Ascending aorta (tissue), 2 donors: ENCODE results near the gene PGBD5. TPM values are rescaled to one million over a fixed set of nuclear protein-coding genes. Genes with fewer than 3 reads are reported as not detected.

Experiments used
- DNase-seq, 2 donors: peaks; one replicate each; pipeline ENCODE4 v3.0.0-alpha.2; 2019; ENCODE audit warnings: low spot score in 2 of 2
- H3K27ac ChIP-seq, 2 donors: fragments of 200-600 bp; sonication (generic); one replicate each; pipeline ENCODE4 v1.5.1; 2016 to 2017; ENCODE audit warnings: mild to moderate bottlenecking in 1 of 2
- H3K27me3 ChIP-seq: fragments of 200-600 bp; sonication (generic); one replicate; pipeline ENCODE4 v1.5.1; 2017
- H3K36me3 ChIP-seq, 2 donors: fragments of 200-600 bp; sonication (generic); one replicate each; pipeline ENCODE4 v1.5.1; 2016
- H3K4me1 ChIP-seq, 2 donors: fragments of 200-600 bp; sonication (generic); one replicate each; pipeline ENCODE4 v1.5.1; 2016 to 2017; ENCODE audit warnings: mild to moderate bottlenecking in 1 of 2
- H3K4me3 ChIP-seq, 2 donors: fragments of 200-600 bp; sonication (generic); one replicate each; pipeline ENCODE4 v1.5.1; 2016 to 2017; ENCODE audit warnings: mild to moderate bottlenecking in 1 of 2
- H3K9me3 ChIP-seq, 2 donors: fragments of 200-600 bp; sonication (generic); one replicate each; pipeline ENCODE4 v1.5.1; 2016
- intact Hi-C: fragments of 100-400 bp; cut with DNase I; formaldehyde crosslinking; loops from one replicate; pipeline ENCODE4 v1.15.1; 2023
- total RNA-seq: library from RNA; depleted of rRNA; stranded (reverse); fragments of >200 nt; gene quantifications from one replicate; pipeline ENCODE4 v1.1.0, GENCODE V29; 2016
- TF ChIP-seq, protein P1 (sequence below), 3 experiments: fragments of 200-600 bp in 2 of 3; fragments of 450-650 bp in 1 of 3; sonication (generic) in 2 of 3; IDR thresholded peaks; one replicate each; pipeline ENCODE4 v1.5.1; 2016 to 2019; ENCODE audit warnings: antibody characterized with exemption in 3 of 3, mild to moderate bottlenecking in 1 of 3, moderate library complexity in 1 of 3

The PGBD5 gene
- total RNA-seq, 1 donor from 2014 or later, result not detected

- Histone ChIP-seq H3K27me3 (no peaks in the 10 kb centered on the region), H3K4me1 (peaks cover 8 to 35% of the 10 kb centered on the region in 2 donors), H3K9me3 (no peaks in the 10 kb centered on the region), H3K27ac (peak overlapping the region; percentile 81 to 83), H3K36me3 (peaks cover 18 to 23% of the 10 kb centered on the region in 2 donors), H3K4me3 (no peak overlapping the region)
- DNase-seq, result peak in 1 of 2 donors; percentile 56
- TF ChIP-seq, protein P1, sequence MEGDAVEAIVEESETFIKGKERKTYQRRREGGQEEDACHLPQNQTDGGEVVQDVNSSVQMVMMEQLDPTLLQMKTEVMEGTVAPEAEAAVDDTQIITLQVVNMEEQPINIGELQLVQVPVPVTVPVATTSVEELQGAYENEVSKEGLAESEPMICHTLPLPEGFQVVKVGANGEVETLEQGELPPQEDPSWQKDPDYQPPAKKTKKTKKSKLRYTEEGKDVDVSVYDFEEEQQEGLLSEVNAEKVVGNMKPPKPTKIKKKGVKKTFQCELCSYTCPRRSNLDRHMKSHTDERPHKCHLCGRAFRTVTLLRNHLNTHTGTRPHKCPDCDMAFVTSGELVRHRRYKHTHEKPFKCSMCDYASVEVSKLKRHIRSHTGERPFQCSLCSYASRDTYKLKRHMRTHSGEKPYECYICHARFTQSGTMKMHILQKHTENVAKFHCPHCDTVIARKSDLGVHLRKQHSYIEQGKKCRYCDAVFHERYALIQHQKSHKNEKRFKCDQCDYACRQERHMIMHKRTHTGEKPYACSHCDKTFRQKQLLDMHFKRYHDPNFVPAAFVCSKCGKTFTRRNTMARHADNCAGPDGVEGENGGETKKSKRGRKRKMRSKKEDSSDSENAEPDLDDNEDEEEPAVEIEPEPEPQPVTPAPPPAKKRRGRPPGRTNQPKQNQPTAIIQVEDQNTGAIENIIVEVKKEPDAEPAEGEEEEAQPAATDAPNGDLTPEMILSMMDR (IDR thresholded peaks at IDR 0.05), result no peak
- intact Hi-C loops, result no loop called here
These were observed 153.6 kb downstream of the PGBD5 start for GRCh38 chr1:230272557-230272956.

- TF ChIP-seq, protein P1 (IDR thresholded peaks at IDR 0.05), result no peak
- H3K27me3 ChIP-seq, result no peaks in the 10 kb centered on the region
- H3K27ac ChIP-seq, result peak overlapping the region; percentile 81 to 83
- H3K4me1 ChIP-seq, result peaks cover 8 to 38% of the 10 kb centered on the region in 2 donors
- no peaks in the 10 kb centered on the region for H3K9me3 ChIP-seq
- intact Hi-C loops, result loop anchor here (2.0 kb wide), 1 partner anchor 205 kb away; the partner anchor contains the start of gene GALNT2
- H3K36me3 ChIP-seq, result peaks cover 15 to 16% of the 10 kb centered on the region in 2 donors
- DNase-seq, result peak in 1 of 2 donors; percentile 60
- H3K4me3 ChIP-seq, result no peak overlapping the region
These were observed 154.7 kb downstream of the PGBD5 start for GRCh38 chr1:230271300-230272035.

DNA sequence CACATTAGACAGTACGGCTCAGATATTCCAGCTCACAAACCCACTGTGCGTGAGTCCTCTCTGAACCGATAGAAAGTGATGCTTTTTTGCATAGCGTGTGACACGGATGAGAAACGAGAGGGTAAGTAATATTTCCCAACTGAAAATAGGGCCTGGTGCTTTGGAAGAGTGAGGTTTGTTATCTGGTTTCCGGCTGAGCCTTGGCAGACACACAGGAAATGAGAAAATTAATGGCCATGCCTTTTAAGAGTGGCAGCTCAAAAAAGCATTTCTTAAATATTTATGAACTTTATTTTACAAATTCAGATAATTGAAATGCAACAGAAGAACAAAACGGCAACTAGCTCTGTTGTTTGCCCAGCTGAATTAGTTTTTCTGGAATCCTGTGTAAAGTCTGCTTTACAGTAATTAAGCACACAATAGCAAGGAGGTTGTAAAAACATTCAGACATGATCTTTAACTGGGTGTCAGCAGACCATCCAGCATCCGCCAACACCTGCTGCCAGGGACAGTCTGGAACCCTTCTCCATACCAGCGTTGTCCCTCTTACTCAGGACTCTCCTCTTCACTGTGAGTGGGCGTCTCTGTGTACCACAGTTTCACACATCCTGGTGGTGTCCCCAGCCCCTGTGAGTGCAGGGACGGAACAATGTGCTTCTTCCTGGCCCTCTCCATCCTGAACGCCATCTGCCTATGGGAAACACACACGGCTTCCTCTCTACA is 155.4 kb downstream of the PGBD5 start:
- no peaks in the 10 kb centered on the region for H3K9me3 ChIP-seq
- peak in 1 of 2 donors; percentile 62 for DNase-seq
- H3K4me3 ChIP-seq, result no peak overlapping the region
- intact Hi-C loops, result loop anchor here (2.0 kb wide), 1 partner anchor 204 kb away; the partner anchor contains the start of gene GALNT2
- peak overlapping the region; percentile 81 to 83 for H3K27ac ChIP-seq
- TF ChIP-seq, protein P1 (IDR thresholded peaks at IDR 0.05), result no peak
- peaks cover 9 to 15% of the 10 kb centered on the region in 2 donors for H3K36me3 ChIP-seq
- H3K4me1 ChIP-seq, result peaks cover 8 to 43% of the 10 kb centered on the region in 2 donors
- no peaks in the 10 kb centered on the region for H3K27me3 ChIP-seq

- Histone ChIP-seq H3K27ac (peak overlapping the region; percentile 81 to 83), H3K27me3 (no peaks in the 10 kb centered on the region), H3K36me3 (peaks cover 9 to 17% of the 10 kb centered on the region in 2 donors), H3K4me1 (peaks cover 8 to 43% of the 10 kb centered on the region in 2 donors), H3K9me3 (no peaks in the 10 kb centered on the region), H3K4me3 (no peak overlapping the region)
- no peak for DNase-seq
- TF ChIP-seq, protein P1 (IDR thresholded peaks at IDR 0.05), result no peak
- intact Hi-C loops, result loop anchor here (2.0 kb wide), 1 partner anchor 203 kb away; the partner anchor contains the start of gene GALNT2
These were observed 156.0 kb downstream of the PGBD5 start for GRCh38 chr1:230270185-230270558.

DNA sequence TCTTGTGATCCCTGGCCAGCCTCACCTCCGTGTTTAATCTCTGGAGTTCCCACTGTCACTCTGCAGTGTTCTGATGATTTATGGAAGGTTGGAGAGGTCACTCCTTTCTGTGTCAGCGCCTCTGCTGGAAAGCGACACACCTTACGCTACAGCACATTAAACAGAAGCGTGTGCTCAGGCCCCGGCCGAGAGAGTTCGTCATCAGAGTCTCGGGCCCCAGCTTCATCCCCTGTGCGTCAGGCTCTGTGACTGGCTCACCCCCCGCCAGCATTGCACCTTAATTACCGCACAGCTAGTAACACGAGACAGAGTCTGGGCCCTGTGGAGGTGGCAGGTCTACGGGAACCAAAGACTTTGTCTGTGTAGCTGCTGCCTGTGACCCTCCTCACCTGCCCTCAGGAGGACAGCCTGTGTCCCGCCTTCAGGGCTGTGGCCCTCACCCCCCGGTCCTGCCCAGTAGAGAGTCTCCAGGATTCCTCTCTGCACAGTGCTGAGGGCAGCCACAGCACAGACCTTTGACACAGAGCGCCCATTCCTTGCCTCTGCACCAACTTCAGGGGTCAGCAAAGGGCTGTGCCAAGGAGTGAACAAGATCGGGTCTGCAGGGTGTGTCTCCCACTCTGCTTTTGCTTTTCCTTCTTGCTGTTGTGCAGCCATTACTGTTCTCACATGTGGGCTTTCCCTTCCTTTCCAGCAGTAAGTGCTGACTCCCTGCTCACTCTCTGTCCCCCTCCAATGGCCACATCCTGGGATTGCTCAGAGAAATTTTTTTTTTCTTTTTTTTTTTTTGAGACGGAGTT is 157.6 kb downstream of the PGBD5 start:
- H3K36me3 ChIP-seq, result peaks cover 22 to 27% of the 10 kb centered on the region in 2 donors
- H3K4me3 ChIP-seq, result no peak overlapping the region
- TF ChIP-seq, protein P1 (IDR thresholded peaks at IDR 0.05), result peak in 2 of 3 experiments; percentile 63 to 66
- intact Hi-C loops, result loop anchor here (2.0 kb wide), 1 partner anchor 42 kb away; no protein-coding TSS in a partner anchor
- peaks cover 5 to 41% of the 10 kb centered on the region in 2 donors for H3K4me1 ChIP-seq
- no peaks in the 10 kb centered on the region for H3K27me3 ChIP-seq
- no peaks in the 10 kb centered on the region for H3K9me3 ChIP-seq
- H3K27ac ChIP-seq, result peak overlapping the region; percentile 81 to 83
- DNase-seq, result peak in 1 of 2 donors; percentile 66
